ENCODE data around the gene TTLL8.

Gene TTLL8

GRCh38 chr22:50016988-50017700 is 41.0 kb downstream of the TTLL8 start:
- POLR2A ChIA-PET, result no interaction called here
- CTCF ChIA-PET, result interaction anchor here (0.6 to 2.4 kb wide), 3 partner anchors 13 to 121 kb away, joined by 3 to 7 read pairs (median 4); no protein-coding TSS in a partner anchor
- DNase-seq (ENCODE audit: extremely low spot score), result no peak
- TF ChIP-seq BHLHE40 (IDR thresholded peaks at IDR 0.05; ENCODE audit: borderline replicate concordance) (no peak), FOXM1 (IDR thresholded peaks at IDR 0.05; ENCODE audit: borderline replicate concordance) (no peak), SP1 (IDR thresholded peaks at IDR 0.05) (no peak), TARDBP (IDR thresholded peaks at IDR 0.05) (no peak), HDGF (IDR thresholded peaks at IDR 0.05; ENCODE audit: borderline replicate concordance) (no peak), ELF4 (IDR thresholded peaks at IDR 0.05) (no peak), FOXK2 (IDR thresholded peaks at IDR 0.05) (no peak), ARNT (IDR thresholded peaks at IDR 0.05) (no peak), LEF1 (IDR thresholded peaks at IDR 0.05; ENCODE audit: borderline replicate concordance) (no peak), ZNF384 (IDR thresholded peaks at IDR 0.05) (no peak), CTBP1 (IDR thresholded peaks at IDR 0.05; ENCODE audit: borderline replicate concordance) (no peak), PKNOX1 (IDR thresholded peaks at IDR 0.05) (no peak), SUZ12 (IDR thresholded peaks at IDR 0.05) (no peak), L3MBTL2 (conservative IDR thresholded peaks at IDR 0.05) (no peak), FOXA1 (IDR thresholded peaks at IDR 0.05) (no peak), NFRKB (IDR thresholded peaks at IDR 0.05) (no peak)

- POLR2A ChIA-PET, result no interaction called here
- no peak for DNase-seq (ENCODE audit: extremely low spot score)
- CTCF ChIA-PET, result interaction anchor here (0.8 to 2.4 kb wide), 2 partner anchors 14 to 43 kb away, joined by 3 to 7 read pairs; no protein-coding TSS in a partner anchor
- TF ChIP-seq ARNT (IDR thresholded peaks at IDR 0.05) (no peak), ELF4 (IDR thresholded peaks at IDR 0.05) (no peak), HDGF (IDR thresholded peaks at IDR 0.05; ENCODE audit: borderline replicate concordance) (no peak), ZNF384 (IDR thresholded peaks at IDR 0.05) (no peak), CTBP1 (IDR thresholded peaks at IDR 0.05; ENCODE audit: borderline replicate concordance) (no peak), BHLHE40 (IDR thresholded peaks at IDR 0.05; ENCODE audit: borderline replicate concordance) (no peak), TARDBP (IDR thresholded peaks at IDR 0.05) (no peak), FOXK2 (IDR thresholded peaks at IDR 0.05) (no peak), SP1 (IDR thresholded peaks at IDR 0.05) (no peak), FOXA1 (IDR thresholded peaks at IDR 0.05) (no peak), PKNOX1 (IDR thresholded peaks at IDR 0.05) (no peak), NFRKB (IDR thresholded peaks at IDR 0.05) (no peak), LEF1 (IDR thresholded peaks at IDR 0.05; ENCODE audit: borderline replicate concordance) (no peak), SUZ12 (IDR thresholded peaks at IDR 0.05) (no peak), FOXM1 (IDR thresholded peaks at IDR 0.05; ENCODE audit: borderline replicate concordance) (no peak), L3MBTL2 (conservative IDR thresholded peaks at IDR 0.05) (no peak)
Measured at GRCh38 chr22:50016308-50016987, 41.6 kb downstream of the TTLL8 start.

GRCh38 chr22:50015451-50016307 is 42.4 kb downstream of the TTLL8 start:
- ChIA-PET CTCF (no interaction called here), POLR2A (no interaction called here)
- TF ChIP-seq BHLHE40 (IDR thresholded peaks at IDR 0.05; ENCODE audit: borderline replicate concordance) (no peak), CTBP1 (IDR thresholded peaks at IDR 0.05; ENCODE audit: borderline replicate concordance) (no peak), TARDBP (IDR thresholded peaks at IDR 0.05) (no peak), FOXM1 (IDR thresholded peaks at IDR 0.05; ENCODE audit: borderline replicate concordance) (no peak), ZNF384 (IDR thresholded peaks at IDR 0.05) (no peak), SP1 (IDR thresholded peaks at IDR 0.05) (no peak), ARNT (IDR thresholded peaks at IDR 0.05) (no peak), FOXK2 (IDR thresholded peaks at IDR 0.05) (no peak), HDGF (IDR thresholded peaks at IDR 0.05; ENCODE audit: borderline replicate concordance) (no peak), FOXA1 (IDR thresholded peaks at IDR 0.05) (no peak), LEF1 (IDR thresholded peaks at IDR 0.05; ENCODE audit: borderline replicate concordance) (no peak), ELF4 (IDR thresholded peaks at IDR 0.05) (no peak), SUZ12 (IDR thresholded peaks at IDR 0.05) (no peak), L3MBTL2 (conservative IDR thresholded peaks at IDR 0.05) (no peak), NFRKB (IDR thresholded peaks at IDR 0.05) (no peak), PKNOX1 (IDR thresholded peaks at IDR 0.05) (no peak)
- DNase-seq (ENCODE audit: extremely low spot score), result no peak

GRCh38 chr22:50014655-50015401 is 43.3 kb downstream of the TTLL8 start:
- no peak for DNase-seq (ENCODE audit: extremely low spot score)
- no peak for TF ChIP-seq FOXM1 (IDR thresholded peaks at IDR 0.05; ENCODE audit: borderline replicate concordance)
- no peak for TF ChIP-seq HDGF (IDR thresholded peaks at IDR 0.05; ENCODE audit: borderline replicate concordance)
- TF ChIP-seq ZNF384 (IDR thresholded peaks at IDR 0.05), result no peak
- TF ChIP-seq FOXK2 (IDR thresholded peaks at IDR 0.05), result no peak
- no peak for TF ChIP-seq BHLHE40 (IDR thresholded peaks at IDR 0.05; ENCODE audit: borderline replicate concordance)
- no peak for TF ChIP-seq FOXA1 (IDR thresholded peaks at IDR 0.05)
- no peak for TF ChIP-seq PKNOX1 (IDR thresholded peaks at IDR 0.05)

More at GRCh38 chr22:50014655-50015401, 43.3 kb downstream of the TTLL8 start:
- CTCF ChIA-PET, result no interaction called here
- POLR2A ChIA-PET, result no interaction called here
